HG03469 (cell line): ENCODE measurements around the gene ZBTB20.

Experiments used
- ATAC-seq: cut with Tn5 transposase; IDR thresholded peaks from one replicate; pipeline ENCODE4 v1.9.1; 2021; ENCODE audit warnings: mild to moderate bottlenecking, moderate library complexity, moderate number of reproducible peaks; ENCODE audit not compliant: unreplicated experiment

Gene ZBTB20

DNA sequence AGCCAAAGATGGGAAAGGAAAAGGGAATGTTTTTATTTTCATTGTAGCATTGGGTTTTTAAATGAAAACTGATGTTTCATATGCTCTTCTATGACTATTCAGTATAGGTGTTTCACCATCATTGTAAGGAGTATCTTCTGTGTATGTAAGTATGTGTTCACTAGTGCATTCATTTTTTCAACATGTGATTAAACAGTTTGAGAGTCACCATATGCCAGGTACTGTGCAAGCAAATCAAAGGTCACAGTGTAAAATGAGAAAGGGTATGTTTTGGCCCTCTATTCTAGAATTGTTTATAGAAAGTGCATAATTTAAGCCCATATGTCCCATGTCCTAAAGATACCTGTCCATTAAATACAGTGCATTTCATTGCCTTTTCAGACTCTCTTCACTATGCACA, 207.2 kb downstream of the ZBTB20 start:
- ATAC-seq = no peak

DNA sequence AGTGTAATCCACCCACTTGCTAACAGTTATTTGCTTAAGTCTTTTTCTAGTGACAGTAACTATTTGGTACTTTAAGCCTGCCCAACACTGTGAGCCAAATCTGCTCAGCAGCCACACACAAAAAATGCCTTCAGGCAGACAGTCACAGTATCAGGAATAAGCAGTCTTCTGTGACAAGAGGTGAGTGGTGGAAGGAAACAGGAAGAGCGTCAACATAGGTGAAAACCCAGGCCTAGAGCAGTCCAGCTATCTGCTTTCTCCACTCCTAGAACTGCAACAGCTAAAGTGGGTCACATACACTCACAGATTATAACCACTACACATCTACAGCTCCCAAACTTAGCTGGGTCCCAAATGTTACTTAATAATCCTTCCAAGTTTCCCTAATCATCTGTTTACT, 213.7 kb downstream of the ZBTB20 start:
- no peak for ATAC-seq

DNA sequence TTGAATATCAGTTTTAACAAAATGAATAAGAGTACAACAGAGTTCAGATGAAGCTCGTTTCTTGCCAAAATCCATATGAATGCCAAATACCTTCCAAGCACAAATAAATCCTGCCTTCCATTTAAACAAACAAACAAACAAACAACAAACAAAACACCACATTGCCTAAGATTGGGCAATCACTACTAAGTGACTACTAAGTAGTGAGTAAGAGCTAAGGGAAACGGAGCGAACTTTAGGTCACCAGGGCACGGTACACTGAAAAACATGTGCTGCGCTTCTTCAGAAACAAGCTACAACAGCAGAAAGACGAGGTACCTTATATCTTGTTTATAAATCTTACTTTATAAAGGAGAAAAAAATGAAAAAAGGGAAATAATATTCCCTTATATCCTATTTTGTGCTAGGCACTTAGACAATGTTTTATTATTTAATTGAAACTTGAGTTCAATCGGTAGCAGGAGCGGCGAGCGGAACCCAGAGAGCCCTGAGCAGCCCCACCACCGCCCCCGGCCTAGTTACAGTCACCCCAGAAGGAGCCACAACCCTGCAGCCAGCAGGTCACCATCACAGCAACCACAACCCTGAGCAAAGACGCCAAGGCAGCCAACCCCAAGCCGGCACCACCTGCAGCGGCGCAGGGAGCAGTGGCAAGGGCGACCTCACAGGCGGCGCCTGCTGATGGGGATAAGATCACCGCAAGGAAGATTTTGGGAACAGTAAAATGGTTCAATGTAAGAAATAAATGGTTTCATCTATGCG, 216.9 kb downstream of the ZBTB20 start:
- no peak for ATAC-seq

DNA sequence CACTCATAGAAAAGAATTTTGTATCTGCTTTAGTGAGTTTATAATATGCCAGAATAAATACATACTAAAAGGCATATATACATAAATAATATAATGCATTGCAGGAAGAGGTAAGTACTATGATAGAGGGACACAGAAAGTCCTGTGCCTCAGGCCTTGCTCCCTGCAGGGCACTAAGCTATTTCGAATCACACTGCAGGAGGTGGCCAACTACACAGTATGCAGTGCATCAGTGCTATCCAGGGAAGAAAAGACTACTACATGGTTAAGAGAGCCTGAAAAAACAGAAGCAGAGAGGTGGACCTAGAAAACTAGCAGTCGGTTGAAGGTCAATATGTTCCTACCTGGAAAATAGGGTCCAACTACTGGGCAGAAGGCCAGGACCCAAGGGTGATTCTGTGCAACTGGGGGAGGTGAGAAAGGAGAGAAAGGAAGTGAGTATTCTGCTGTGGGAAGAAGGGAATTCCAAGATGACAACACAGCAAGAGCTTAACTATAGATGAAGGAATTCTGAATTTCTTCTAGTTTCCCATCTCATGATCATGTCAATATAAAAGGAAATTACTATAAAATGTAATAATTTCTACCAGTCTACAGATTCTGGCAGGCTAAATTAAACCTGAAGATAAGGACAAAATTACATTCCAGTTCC, 218.0 kb downstream of the ZBTB20 start:
- ATAC-seq = no peak

GRCh38 chr3:114904633-114905032, 242.5 kb downstream of the ZBTB20 start:
- ATAC-seq = no peak

GRCh38 chr3:114903213-114903612, 243.9 kb downstream of the ZBTB20 start:
- ATAC-seq = no peak

- no peak for ATAC-seq
These were observed 244.4 kb downstream of the ZBTB20 start for GRCh38 chr3:114902691-114903101.

- no peak for ATAC-seq
These were observed 246.2 kb downstream of the ZBTB20 start for GRCh38 chr3:114900908-114901307.

GRCh38 chr3:114899186-114899931, 247.7 kb downstream of the ZBTB20 start:
- ATAC-seq = no peak

- no peak for ATAC-seq
These were observed 250.1 kb downstream of the ZBTB20 start for GRCh38 chr3:114896978-114897377.

DNA sequence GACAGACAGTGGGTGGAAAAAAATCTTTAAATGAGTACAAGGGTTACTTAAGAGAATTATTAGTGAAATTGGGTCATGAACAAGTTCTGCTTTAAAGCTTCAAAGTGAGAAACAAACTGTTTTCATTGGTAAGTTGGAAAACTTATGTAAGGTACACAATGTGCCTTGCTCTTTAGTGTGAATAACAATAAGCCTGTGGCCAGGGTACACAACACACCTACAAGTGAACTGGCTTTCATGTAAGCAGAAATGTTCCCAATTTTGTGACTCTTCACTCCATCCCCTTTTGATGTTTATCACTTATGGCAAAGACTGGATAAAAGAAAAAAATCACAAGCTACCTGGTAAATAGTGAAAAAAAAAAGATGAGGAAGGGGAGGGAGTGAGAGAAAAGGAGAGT, 253.7 kb downstream of the ZBTB20 start:
- no peak for ATAC-seq

GRCh38 chr3:114892880-114893279, 254.2 kb downstream of the ZBTB20 start:
- no peak for ATAC-seq

- no peak for ATAC-seq
These were observed 254.8 kb downstream of the ZBTB20 start for GRCh38 chr3:114892131-114892879.

DNA sequence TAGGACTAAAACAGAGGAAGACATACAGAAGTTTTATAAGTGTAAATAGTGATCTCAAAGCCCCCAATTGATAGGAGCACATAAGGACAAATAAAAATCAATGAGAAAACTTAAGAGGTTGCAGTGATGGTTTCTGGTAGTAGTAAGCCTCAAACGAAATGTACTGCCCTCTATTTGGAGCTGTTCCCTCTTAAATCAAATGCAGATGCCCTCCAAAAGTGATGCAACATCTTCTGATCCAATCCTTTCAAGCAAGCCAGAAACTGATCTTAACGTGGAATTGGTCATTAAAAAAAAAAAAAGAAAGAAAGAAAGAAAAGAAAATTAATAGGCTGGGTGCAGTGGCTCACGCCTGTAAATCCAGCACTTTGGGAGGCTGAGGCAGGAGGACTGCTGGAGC, 259.3 kb downstream of the ZBTB20 start:
- ATAC-seq = no peak

DNA sequence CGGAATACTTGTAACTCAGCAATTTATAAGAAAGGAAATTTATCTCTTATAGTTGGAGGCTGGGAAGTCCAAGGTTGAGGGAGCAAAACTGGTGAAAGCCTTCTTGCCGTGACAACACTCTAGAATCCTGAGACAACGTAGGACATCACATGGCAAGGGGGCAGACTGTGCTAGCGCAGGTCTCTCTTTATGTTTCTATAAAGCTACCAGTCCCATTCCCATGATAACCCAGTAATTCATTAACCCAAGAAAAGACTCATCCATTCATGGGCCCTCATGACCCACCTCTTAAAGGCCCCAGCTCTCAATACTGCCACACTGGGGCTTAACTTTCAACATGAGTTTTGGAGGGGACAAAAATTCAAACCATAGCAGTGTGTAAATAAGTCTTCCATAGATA, 260.2 kb downstream of the ZBTB20 start:
- ATAC-seq = no peak

DNA sequence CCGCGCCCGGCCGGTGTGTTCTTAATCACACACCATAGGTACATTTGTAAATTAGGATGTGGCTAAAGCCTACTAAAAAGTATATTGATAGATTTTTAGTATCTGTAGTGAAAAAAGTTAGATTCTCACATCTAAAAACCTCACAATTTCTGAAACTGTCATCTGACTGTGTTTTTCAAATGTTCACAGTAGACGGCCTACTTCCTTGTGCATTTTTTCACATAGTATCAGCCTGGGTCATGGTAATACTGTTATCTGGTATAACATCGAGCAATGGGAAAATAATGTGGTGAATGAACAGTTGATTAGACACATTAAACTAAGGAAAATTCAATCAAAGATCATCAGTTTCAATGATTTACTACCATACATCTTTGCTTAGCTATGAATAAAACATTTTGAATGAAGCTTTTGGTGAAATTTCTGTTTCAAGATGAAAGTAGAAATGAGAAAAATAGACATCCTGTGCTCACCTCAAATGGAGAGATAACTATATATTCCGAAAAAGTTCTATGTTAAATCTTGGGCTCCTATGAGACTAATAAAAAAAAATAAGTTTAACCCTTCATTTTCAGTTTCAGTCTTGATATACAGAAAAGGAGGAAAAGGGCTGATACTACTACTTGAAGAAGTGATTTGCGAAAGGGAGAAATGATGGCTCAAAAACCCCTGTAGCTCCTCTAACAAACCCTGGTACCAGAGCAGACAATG, 262.7 kb downstream of the ZBTB20 start:
- no peak for ATAC-seq

- no peak for ATAC-seq
These were observed 267.0 kb downstream of the ZBTB20 start for GRCh38 chr3:114880078-114880477.

GRCh38 chr3:114879059-114880031, 267.7 kb downstream of the ZBTB20 start:
- peak; percentile 72 for ATAC-seq

DNA sequence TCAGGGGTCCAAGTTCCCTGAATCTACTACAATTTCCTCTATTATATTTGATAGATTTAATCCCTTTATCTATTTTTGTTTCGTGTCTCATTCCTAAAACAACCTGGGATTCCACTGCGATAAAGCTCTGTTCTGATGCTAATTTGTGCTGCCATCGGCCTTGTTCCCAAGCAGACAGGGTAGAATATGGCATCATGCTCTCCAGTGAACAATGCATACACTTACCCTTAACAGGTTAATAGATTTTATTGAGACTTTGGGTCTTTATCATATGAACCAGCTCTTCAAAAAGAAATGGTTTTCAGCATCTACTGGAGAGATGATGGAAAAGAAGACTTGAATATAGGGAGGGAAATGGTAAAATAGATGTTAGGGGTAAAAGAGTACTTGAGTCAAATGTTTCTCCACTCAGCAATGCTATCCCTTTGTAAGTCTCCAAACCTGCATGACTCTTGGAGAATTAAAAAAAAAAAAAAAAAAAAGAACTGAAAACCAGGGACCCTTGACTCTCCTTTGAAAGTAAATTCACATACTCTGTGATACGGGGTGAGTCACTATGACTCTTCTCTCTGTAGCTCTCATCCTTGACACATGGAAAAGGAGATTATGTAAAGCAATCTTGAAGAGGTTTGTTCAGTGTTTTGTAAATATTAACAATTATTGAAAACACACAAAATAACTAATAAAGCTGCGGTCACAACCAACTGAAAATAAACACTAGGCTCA, 268.8 kb downstream of the ZBTB20 start:
- ATAC-seq = no peak
